Skin epidermis (tissue), 12 donors: ENCODE measurements around the gene SLC10A3.

Experiments
- H3K27ac ChIP-seq, 21 experiments: fragments of 200-600 bp; sonication (generic) in 11 of 21; one replicate each; pipeline ENCODE4 v1.5.0; 2020; ENCODE audit warnings: mild to moderate bottlenecking in 3 of 21, inconsistent platforms in 2 of 21, moderate library complexity in 2 of 21
- H3K4me3 ChIP-seq, 7 experiments: fragments of 200-600 bp; sonication (generic) in 2 of 7; one replicate each; pipeline ENCODE4 v1.5.0; 2020; ENCODE audit warnings: inconsistent platforms in 2 of 7, mild to moderate bottlenecking in 2 of 7, moderate library complexity in 1 of 7

SLC10A3 gene

DNA sequence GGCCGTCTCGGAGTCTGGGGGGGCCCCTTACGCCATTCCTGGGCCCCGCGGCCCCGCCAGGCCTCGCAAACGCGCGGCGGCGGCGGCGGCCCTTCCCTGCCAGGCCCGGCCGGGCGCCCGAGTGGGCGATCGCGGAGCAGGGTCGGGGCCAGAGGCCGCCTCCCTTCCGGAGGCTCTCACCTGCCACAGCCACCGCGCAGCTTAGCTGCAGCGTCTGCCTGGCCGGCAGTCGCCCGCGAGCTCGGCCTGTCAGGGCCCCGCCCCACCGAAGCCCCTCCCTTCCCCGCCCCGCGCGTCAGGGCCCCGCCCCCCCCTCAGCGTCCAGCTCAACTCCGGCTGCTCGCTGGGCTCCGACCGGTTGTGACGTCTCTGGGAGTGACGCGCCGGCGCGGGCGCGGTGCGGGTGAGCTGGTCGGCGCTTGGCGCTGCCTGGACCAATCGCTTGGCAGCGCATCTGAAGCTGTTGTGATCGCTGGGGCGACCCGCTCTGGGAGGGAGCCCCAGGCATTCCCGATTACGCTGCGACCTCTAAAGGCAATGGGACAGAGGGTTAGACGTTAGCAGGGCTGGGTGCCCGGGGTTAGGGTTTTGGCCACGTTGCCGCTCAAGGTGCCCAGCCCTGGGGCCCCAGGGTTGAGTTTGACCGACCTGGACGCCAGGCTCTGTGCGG lies at the start of gene SLC10A3:
SLC10A3 (minus strand) TSS at position 216 of the 670 bp plus-strand sequence. CDS start 1,689 bp downstream, outside the sequence.
- peak within 1 kb of the TSS; percentile 78 to 98 (median 91) for H3K27ac ChIP-seq
- H3K4me3 ChIP-seq = peak within 1 kb of the TSS; percentile 48 to 74 (median 59)

DNA sequence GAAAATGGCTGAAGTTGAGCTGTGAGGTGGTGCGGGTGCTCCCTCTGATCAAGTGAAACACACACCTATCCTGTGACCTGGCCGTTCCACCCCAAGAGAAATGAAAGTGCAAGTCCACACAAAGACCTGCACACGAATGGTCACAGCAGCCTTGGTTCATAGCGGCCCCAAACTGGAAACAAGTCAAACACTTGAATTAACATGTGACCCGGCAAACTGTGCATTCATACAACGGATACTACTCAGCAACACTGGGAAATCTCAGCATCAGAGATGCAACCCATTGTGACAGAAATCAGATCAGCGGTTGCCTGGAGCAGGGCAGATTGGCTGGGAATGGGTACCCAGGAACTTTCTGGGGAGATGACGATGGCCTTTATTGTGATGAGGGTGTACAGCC lies 48.6 kb upstream of the SLC10A3 start:
- H3K4me3 ChIP-seq = no peak overlapping the region
- H3K27ac ChIP-seq = no peak overlapping the region

DNA sequence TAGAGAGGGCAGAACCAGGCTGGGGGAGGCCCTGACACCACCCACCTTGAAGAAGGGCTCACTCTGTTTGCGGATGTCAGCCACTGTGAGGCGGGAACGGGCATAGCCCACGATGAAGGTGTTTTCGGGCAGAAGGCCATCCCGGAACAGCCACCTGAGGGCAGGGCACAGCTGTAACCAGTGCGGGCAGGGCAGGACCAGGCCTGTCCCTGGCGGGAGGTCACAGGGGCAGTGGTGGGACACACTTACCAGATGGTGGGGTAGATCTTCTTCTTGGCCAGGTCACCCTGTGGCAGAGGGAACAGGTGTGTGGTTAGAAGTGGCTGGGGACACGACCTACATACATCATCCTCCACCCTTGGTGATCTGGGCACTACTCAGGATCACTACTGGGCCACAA lies 45.5 kb upstream of the SLC10A3 start:
- Histone ChIP-seq H3K27ac (no peak overlapping the region), H3K4me3 (no peak overlapping the region)

- peak overlapping the region in 2 of 21 experiments; percentile 34 to 48 for H3K27ac ChIP-seq
- no peak overlapping the region for H3K4me3 ChIP-seq
Measured at GRCh38 chrX:154534526-154535322, 44.3 kb upstream of the SLC10A3 start.

GRCh38 chrX:154532690-154533089 lies 42.3 kb upstream of the SLC10A3 start:
- H3K4me3 ChIP-seq = no peak overlapping the region
- no peak overlapping the region for H3K27ac ChIP-seq

- Histone ChIP-seq H3K27ac (no peak overlapping the region), H3K4me3 (no peak overlapping the region)
Measured at GRCh38 chrX:154531626-154532025, 41.2 kb upstream of the SLC10A3 start.

DNA sequence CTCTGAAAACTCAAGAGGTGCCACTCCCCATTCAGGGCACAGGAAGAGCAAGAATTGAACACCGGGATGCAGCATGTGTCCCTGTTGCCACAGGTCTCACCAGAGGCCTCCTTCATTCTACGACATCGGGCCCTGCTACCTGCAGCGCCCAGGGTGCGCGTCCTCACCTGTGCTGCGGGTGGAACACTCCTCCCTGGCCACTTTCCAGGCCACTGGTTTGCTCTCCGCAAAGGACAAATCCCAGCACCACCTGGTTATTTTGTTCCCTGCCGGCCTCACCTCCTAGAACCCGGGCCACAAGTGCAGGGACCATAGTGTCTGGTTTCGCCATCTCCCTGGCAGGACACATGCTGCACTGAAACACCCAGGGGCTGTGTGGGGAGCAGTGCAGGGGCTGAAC lies 39.9 kb upstream of the SLC10A3 start:
- Histone ChIP-seq H3K27ac (no peak overlapping the region), H3K4me3 (no peak overlapping the region)

DNA sequence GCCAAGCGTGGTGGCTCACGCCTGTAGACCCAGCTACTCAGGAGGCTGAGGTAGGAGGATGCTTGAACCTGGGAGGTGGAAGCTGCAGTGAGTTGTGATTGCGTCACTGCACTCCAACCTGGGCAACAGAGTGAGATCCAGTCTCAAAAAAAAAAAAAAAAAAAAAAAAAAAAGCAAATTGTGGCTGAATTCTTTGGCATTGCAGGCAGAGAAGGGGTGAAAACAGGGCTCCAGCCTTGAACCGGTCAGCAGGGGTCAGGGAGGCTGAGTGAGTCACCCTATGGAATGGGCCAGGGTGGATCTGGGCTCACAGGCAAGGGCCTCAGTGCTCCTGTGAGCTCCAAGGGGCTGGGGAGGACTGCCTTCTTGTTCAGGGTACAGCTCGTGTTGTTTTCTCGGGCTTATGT lies 38.8 kb upstream of the SLC10A3 start:
- no peak overlapping the region for H3K4me3 ChIP-seq
- H3K27ac ChIP-seq = no peak overlapping the region

DNA sequence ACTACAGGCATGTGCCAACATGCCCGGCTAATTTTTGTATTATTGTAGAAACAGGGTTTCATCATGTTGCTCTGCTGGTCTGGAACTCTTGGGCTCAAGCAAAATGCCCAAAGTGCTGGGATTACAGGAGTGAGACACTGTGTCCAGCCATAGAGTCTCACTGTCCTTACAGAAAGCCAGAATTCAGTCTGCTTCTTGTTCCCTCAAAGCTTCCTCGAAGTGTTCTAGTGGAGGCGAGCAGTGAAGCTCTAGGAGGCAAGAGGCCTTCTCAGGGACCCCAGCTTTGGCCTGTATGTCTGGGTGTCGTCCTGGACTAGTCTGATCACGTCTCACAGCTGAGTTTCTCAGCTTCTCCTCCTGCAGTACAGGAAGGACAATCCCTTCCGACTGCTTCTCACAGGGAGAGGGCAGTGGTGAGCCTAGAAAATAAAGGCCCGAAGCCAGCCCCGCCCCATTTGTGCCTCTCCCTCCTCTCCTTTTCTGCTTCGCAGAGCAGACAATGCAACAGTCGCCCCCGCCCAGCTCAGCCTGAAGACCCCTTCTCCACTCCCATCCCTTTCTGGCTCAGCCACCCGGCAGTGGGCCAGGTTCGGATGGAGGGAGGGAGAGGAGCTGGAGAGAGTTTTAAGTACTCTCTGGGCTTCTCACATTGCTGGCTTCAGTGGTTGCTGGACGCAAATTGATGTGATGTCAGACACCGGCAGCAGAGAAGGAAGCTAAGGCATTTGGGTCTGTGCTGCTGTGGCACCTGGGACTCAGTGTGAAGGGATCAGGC lies 36.7 kb upstream of the SLC10A3 start:
- Histone ChIP-seq H3K4me3 (peak overlapping the region in 3 of 7 experiments; percentile 3 to 20 (median 12)), H3K27ac (peak overlapping the region in 18 of 21 experiments; percentile 9 to 79 (median 70))

DNA sequence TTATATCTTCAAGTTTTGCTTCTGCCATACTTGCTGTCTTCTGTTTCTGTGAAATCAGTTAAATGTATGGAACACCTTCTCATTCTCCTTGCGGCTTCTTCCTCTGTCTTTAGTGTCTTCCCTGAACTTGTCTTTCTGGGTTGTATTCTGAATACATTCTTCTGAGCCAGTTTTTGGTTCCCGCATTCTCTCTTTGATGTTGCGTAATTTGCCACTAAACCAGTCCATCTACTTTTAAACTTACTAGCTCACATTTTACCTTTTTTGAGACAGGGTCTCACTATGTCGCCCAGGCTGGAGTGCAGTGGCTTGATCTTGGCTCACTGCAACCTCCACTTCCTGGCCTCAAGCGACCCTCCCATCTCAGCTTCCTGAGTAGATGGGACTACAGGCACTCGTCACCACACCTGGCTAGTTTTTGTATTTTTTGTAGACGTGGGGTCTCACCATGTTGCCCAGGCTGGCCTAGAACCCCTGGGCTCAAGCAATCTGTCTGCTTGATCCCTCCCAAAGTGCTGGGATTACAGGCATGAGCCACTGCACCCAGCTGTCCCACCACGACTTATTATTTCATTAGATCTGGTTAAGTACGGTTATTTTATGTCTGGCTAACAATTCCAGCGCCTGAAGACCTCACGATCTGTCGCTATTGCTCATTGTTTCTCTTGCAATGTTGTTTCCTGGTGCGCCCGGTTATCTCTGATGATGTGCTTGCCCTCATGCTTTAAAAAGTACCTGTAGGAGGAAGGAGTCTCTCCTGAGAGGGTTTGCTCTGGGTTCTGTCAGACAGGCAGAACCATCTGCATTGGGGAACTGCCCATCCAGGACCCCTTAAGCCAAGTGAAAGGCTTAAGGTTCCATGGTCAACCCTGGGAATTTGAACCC lies 35.4 kb upstream of the SLC10A3 start:
- Histone ChIP-seq H3K27ac (peak overlapping the region in 9 of 21 experiments; percentile 35 to 79 (median 49)), H3K4me3 (no peak overlapping the region)

DNA sequence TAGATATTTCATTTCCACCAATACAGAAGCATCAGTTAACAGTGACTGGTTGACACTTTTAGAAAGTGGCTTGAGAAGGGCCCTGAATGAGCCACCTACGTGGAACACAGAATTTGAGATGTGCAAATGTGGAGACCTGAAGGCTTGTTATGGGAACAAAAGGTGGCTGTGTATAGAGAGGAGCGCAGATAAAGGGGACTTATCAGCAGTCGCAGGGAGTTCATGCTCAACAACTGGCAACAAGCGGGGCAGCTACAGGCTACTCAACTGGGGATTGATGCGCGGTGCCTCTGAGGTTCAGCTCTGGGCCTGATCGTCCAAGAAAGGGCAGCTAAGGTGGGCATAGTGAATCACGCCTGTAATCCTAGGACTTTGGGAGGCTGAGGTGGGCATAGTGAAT lies 29.0 kb upstream of the SLC10A3 start:
- no peak overlapping the region for H3K27ac ChIP-seq
- H3K4me3 ChIP-seq = no peak overlapping the region

GRCh38 chrX:154517101-154517781 lies 26.8 kb upstream of the SLC10A3 start:
- Histone ChIP-seq H3K4me3 (peak overlapping the region in 5 of 7 experiments; percentile 39 to 69 (median 66)), H3K27ac (peak overlapping the region in 19 of 21 experiments; percentile 36 to 95 (median 76))

DNA sequence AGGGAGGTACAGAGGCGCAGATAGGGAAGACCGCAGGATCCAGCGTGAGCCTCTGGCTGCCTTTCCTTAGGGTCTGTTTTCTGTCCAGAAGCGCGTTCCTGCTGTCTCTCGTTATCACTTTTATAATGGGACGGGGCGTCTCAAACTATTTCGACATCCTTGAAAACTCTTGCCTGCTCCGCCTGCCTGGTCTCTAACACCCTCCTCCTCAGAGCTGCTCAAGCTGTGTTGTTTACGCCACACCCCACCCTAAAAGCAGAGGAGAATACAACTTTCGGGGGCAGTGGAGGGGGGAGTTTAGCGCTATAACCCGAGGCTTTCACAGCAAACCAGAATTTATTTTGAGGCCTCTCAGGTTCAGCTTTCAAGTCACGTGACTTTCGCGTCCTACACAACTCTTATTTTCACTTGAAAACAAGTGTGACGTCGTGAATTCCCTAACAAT lies 26.2 kb upstream of the SLC10A3 start:
- Histone ChIP-seq H3K4me3 (peak overlapping the region; percentile 39 to 75 (median 66)), H3K27ac (peak overlapping the region in 20 of 21 experiments; percentile 51 to 95 (median 76))

DNA sequence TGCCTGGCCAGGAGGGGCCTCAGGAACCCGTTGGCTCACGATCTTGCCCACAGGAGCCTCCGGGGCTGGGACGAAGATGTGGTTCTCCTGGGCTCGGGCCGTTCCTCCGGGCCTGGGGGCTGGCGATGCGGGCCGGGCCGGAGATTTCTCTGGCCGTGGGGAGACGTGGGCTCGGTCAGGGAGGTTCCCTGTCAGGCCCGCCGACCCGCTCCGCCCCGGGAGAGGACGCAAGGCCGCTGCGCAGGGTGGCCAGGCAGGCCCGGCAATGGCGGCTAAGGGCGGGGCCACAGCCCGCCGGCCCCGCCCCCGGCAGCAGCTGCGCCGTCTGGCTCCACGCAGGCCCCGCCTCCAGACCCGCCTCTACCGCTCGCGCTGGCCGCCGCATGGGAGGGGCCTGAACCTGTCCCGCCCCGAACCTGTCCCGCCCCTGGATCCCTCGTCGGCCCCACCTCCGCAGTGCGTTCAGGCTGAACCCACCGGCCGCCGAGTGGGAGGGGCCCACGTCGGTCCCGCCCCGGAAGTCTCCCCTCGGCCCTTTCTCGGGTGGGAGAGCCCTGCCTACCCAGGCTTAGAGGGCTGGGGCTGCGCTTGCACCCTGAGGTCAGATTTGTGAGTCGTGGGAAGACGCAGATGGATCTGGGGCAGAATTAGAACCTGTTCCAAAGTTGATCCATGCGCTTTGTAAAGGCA lies 25.7 kb upstream of the SLC10A3 start, which contains the start of gene FAM3A:
FAM3A (minus strand) TSS at position 267 of the 690 bp plus-strand sequence. CDS start 460 bp downstream, outside the sequence.
- Histone ChIP-seq H3K27ac (peak within 1 kb of the TSS; percentile 57 to 95 (median 90)), H3K4me3 (peak within 1 kb of the TSS; percentile 39 to 75 (median 66))

GRCh38 chrX:154515090-154515965 lies 24.9 kb upstream of the SLC10A3 start:
- peak overlapping the region; percentile 39 to 75 (median 66) for H3K4me3 ChIP-seq
- peak overlapping the region; percentile 50 to 95 (median 90) for H3K27ac ChIP-seq

GRCh38 chrX:154513716-154514115 lies 23.3 kb upstream of the SLC10A3 start:
- Histone ChIP-seq H3K27ac (no peak overlapping the region), H3K4me3 (no peak overlapping the region)
